Activated T-cell treated with anti-CD3 and anti-CD28 coated beads for 1 hour (primary cell): Measurements from ENCODE around the gene SLC24A2.
"Not testable (repeated sequence)": the region's sequence is repeated elsewhere in the genome, so short reads cannot be mapped to it uniquely, and the experiment has no call there.

Experiments used
- DNase-seq: peaks from one replicate; pipeline ENCODE4 v3.0.0-alpha.2; 2020; ENCODE audit warnings: low read depth

Gene SLC24A2

GRCh38 chr9:19788614-19789271 lies at the start of gene SLC24A2:
Gene SLC24A2 (minus strand): TSS chr9:19789037.
- DNase-seq = no peak

GRCh38 chr9:19833331-19833730 lies 44.5 kb upstream of the SLC24A2 start:
- DNase-seq = not testable (repeated sequence)

GRCh38 chr9:19830796-19831195 lies 42.0 kb upstream of the SLC24A2 start:
- DNase-seq = no peak

- DNase-seq = no peak
Observed at GRCh38 chr9:19828576-19829109, 39.8 kb upstream of the SLC24A2 start.

GRCh38 chr9:19816769-19817168 lies 27.9 kb upstream of the SLC24A2 start:
- DNase-seq = no peak

GRCh38 chr9:19812194-19812593 lies 23.4 kb upstream of the SLC24A2 start:
- DNase-seq = no peak

GRCh38 chr9:19809422-19810269 lies 20.8 kb upstream of the SLC24A2 start:
- no peak for DNase-seq

- no peak for DNase-seq
Observed at GRCh38 chr9:19807182-19807892, 18.5 kb upstream of the SLC24A2 start.

GRCh38 chr9:19804431-19804830 lies 15.6 kb upstream of the SLC24A2 start:
- no peak for DNase-seq

- DNase-seq = no peak
Observed at GRCh38 chr9:19800884-19801283, 12.0 kb upstream of the SLC24A2 start.

GRCh38 chr9:19799784-19800183 lies 10.9 kb upstream of the SLC24A2 start:
- DNase-seq = no peak

GRCh38 chr9:19788152-19788551 lies 685 bp downstream of the SLC24A2 start:
- no peak for DNase-seq

GRCh38 chr9:19787672-19788071 lies 1.2 kb downstream of the SLC24A2 start:
- DNase-seq = no peak

GRCh38 chr9:19785230-19785629 lies 3.6 kb downstream of the SLC24A2 start:
- no peak for DNase-seq

- no peak for DNase-seq
Observed at GRCh38 chr9:19784136-19784535, 4.7 kb downstream of the SLC24A2 start.

GRCh38 chr9:19783500-19783899 lies 5.3 kb downstream of the SLC24A2 start:
- DNase-seq = no peak

- no peak for DNase-seq
Observed at GRCh38 chr9:19782005-19782404, 6.8 kb downstream of the SLC24A2 start.

GRCh38 chr9:19781240-19781639 lies 7.6 kb downstream of the SLC24A2 start:
- no peak for DNase-seq

- no peak for DNase-seq
Observed at GRCh38 chr9:19771446-19771845, 17.4 kb downstream of the SLC24A2 start.

GRCh38 chr9:19770973-19771372 lies 17.9 kb downstream of the SLC24A2 start:
- DNase-seq = no peak

- no peak for DNase-seq
Observed at GRCh38 chr9:19769213-19769612, 19.6 kb downstream of the SLC24A2 start.

GRCh38 chr9:19768798-19769197 lies 20.0 kb downstream of the SLC24A2 start:
- no peak for DNase-seq

- no peak for DNase-seq
Observed at GRCh38 chr9:19759066-19759465, 29.8 kb downstream of the SLC24A2 start.
